SJCRH30 (cell line): ENCODE results near the gene AP5Z1. TPM values are rescaled to one million over a fixed set of nuclear protein-coding genes. Genes with fewer than 3 reads are reported as not detected.

ENCODE experiments used
- DNase-seq, 2 experiments: peaks; one replicate each; pipeline ENCODE4 v3.0.0-alpha.2; 2015 to 2020
- H3K27ac ChIP-seq: fragments of 250-450 bp; sonication (Bioruptor Pico); 2 replicates; pipeline ENCODE4 v1.5.1; 2020; ENCODE audit warnings: mild to moderate bottlenecking, moderate library complexity
- H3K27me3 ChIP-seq: fragments of 250-450 bp; sonication (Bioruptor Pico); 2 replicates; pipeline ENCODE4 v1.5.1; 2020; ENCODE audit warnings: mild to moderate bottlenecking, moderate library complexity
- H3K36me3 ChIP-seq: fragments of 250-450 bp; sonication (Bioruptor Pico); 2 replicates; pipeline ENCODE4 v1.5.1; 2020; ENCODE audit warnings: mild to moderate bottlenecking, moderate library complexity
- H3K4me1 ChIP-seq: fragments of 250-450 bp; sonication (Bioruptor Pico); 2 replicates; pipeline ENCODE4 v1.5.1; 2020; ENCODE audit warnings: mild to moderate bottlenecking, moderate library complexity
- H3K4me3 ChIP-seq: fragments of 250-450 bp; sonication (Bioruptor Pico); 2 replicates; pipeline ENCODE4 v1.5.1; 2020; ENCODE audit warnings: mild to moderate bottlenecking, moderate library complexity
- H3K9me3 ChIP-seq: fragments of 250-450 bp; sonication (Bioruptor Pico); replicated peaks from 2 replicates; pipeline ENCODE4 v1.5.1; 2020; ENCODE audit warnings: mild to moderate bottlenecking, moderate library complexity
- total RNA-seq: library from RNA; depleted of rRNA; stranded (reverse); fragments of >200 nt; shearing (Covaris generic); gene quantifications from 2 replicates; pipeline ENCODE4 v1.2.3, GENCODE V29; 2014; rRNA removed

AP5Z1 gene, protein sequence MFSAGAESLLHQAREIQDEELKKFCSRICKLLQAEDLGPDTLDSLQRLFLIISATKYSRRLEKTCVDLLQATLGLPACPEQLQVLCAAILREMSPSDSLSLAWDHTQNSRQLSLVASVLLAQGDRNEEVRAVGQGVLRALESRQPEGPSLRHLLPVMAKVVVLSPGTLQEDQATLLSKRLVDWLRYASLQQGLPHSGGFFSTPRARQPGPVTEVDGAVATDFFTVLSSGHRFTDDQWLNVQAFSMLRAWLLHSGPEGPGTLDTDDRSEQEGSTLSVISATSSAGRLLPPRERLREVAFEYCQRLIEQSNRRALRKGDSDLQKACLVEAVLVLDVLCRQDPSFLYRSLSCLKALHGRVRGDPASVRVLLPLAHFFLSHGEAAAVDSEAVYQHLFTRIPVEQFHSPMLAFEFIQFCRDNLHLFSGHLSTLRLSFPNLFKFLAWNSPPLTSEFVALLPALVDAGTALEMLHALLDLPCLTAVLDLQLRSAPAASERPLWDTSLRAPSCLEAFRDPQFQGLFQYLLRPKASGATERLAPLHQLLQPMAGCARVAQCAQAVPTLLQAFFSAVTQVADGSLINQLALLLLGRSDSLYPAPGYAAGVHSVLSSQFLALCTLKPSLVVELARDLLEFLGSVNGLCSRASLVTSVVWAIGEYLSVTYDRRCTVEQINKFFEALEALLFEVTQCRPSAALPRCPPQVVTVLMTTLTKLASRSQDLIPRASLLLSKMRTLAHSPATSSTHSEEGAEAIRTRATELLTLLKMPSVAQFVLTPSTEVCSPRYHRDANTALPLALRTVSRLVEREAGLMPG
- total RNA-seq, result 13.6 and 13.8 TPM in 2 replicates

DNA sequence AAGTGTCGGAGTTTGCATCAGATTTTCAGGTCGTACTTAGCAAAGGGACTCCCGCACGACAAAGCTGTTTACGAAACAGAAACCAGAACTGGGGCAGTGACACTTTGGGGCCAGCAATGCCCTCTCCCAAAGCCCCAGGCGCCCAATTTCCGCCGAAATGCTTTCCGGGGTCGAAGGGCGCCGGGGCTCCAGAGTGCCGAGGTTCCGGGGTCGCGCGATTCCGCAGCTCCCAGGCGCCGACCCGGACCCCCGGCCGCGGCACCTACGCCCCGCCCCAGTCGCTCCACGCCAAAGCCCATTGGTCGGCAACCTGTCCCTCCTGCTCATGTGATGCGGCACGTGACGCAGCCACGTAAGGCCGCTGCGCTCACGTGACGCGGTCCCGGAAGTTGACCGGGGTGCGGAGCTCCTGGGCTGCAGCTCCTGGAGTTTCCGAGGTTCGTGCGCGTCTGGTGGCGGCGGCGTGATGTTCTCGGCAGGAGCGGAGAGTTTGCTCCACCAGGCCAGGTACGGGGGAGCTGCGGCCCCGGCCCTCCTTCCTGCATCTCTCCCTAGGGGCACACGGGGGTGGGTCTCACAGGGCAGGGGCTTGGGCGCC is at the start of gene AP5Z1:
TSS of gene AP5Z1 (plus strand) at position 374 of the 598 bp plus-strand sequence. CDS start at position 467, 93 bp downstream.
- H3K9me3 ChIP-seq, result no peaks in the 10 kb centered on the region
- H3K27me3 ChIP-seq, result no peaks in the 10 kb centered on the region
- H3K36me3 ChIP-seq, result no peaks in the 10 kb centered on the region
- H3K27ac ChIP-seq, result peak within 1 kb of the TSS; percentile 75
- peak within 1 kb of the TSS; percentile 76 for H3K4me3 ChIP-seq
- peak; percentile 96 to 97 for DNase-seq
- H3K4me1 ChIP-seq, result peaks cover 6% of the 10 kb centered on the region; the same call in 1 of the 2 replicates

DNA sequence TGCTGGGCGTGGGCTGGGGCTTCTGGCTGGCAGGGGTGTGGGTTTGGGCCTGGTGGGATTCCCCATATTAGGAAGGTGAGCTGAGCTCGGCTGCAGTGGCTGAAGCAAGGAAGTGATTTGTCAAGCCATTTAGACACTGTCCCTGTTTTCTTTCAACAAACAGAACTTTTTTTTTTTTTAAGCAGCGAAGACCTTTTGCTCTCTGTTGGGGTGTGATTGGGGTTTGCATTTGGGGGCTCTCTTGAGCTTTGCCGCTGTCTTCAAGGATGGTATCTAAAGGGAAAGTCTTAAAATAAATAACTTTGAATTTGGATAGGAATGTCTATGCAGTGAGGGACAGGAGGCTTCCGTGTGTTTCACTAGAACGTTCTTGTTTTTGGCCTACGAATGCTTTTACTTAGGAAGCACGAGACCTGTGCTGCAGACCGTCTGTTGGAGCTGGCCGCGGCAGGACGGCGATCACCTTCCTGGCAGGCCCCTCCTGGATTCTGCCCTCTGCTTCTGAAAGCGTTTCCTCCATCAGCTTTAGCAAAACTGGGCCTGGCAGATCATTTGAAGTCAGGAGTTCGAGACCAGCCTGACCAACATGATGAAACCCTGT is 49.5 kb upstream of the AP5Z1 start:
- Histone ChIP-seq H3K27ac (peak overlapping the region; percentile 88), H3K4me1 (peaks cover 4% of the 10 kb centered on the region; the same call in 1 of the 2 replicates), H3K4me3 (peak overlapping the region; percentile 63), H3K27me3 (no peaks in the 10 kb centered on the region), H3K9me3 (no peaks in the 10 kb centered on the region), H3K36me3 (no peaks in the 10 kb centered on the region)
- DNase-seq, result no peak

DNA sequence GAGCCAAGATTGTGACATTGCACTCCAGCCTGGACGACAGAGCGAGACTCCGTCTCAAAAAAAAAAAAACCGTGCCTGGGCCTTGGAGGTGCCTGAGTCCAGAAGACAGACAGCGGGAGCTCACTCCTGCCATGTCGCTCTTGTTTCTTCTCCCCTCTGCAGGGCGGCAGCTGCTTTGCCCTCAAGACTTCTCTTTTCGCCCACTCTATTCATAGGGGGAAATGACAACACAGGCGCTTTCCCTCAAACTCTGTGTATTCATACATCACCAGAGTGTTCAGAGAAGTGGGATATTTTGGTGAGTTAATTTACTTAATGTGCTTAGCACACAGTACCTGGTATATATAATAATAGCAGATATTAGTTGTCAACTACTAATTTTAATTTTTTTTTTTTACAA is 48.9 kb upstream of the AP5Z1 start:
- Histone ChIP-seq H3K27ac (no peak overlapping the region), H3K36me3 (no peaks in the 10 kb centered on the region), H3K4me3 (no peak overlapping the region), H3K4me1 (peaks cover 4% of the 10 kb centered on the region; the same call in 1 of the 2 replicates), H3K27me3 (no peaks in the 10 kb centered on the region), H3K9me3 (no peaks in the 10 kb centered on the region)
- no peak for DNase-seq

DNA sequence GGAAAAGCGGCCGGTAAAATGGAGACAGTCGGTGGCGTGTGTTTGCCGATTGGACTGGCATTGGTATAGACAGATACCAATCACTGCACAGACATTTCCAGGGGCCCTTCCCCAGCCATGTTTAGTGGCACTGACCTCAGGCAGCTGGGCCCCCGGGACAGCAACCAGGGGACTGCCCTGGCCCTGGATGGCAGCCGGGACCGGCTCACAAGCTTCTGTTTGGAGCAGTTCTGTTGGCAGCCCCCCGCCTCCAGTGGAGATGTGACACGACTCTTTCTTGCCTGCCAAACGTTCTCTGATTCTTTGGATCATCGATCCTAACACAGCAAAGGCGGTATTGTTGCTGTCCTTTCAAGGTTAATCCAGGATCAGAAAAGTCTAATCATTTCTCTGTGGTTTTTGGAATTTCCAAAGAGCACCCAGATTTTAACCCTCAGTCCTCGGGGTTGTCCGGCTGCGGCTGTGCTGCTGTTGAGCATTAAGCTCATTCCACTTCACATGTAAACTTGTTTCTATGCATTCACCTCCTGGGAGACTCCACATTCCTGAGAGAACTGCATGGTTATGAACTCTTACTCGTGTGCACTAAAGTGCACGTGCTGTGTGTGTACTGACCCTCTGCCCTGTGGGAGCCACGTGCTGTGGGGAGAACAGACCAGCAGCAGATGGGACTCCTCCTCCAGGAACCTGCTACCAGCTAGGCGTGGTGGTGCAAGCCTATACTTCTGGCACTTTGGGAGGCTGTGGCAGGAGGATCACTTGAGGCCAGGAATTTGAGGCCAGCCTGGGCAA is 47.3 kb upstream of the AP5Z1 start:
- Histone ChIP-seq H3K27ac (no peak overlapping the region), H3K36me3 (no peaks in the 10 kb centered on the region), H3K27me3 (no peaks in the 10 kb centered on the region), H3K4me3 (no peak overlapping the region), H3K9me3 (no peaks in the 10 kb centered on the region), H3K4me1 (peaks cover 4% of the 10 kb centered on the region; the same call in 1 of the 2 replicates)
- DNase-seq, result no peak

DNA sequence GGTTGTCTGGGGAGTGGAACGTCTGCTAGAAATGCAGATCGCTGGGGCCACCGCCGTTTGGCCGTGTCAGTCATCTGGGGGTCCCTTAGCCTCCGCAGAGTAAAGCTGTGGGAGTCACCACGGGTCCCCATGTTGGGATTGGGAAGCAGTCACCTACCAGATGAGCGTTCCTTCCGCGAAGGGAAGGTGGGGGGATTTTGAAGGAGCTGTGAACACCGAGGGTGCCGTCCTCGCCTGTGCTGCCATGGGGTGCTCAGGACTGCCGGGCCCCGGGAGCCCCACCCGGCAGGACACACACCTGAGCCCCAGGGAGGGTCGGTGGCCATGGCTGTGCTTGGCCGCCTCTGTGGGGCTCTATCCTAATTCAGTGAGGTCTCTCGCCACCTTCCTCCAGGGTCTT is 46.2 kb upstream of the AP5Z1 start:
- no peaks in the 10 kb centered on the region for H3K36me3 ChIP-seq
- H3K27ac ChIP-seq, result no peak overlapping the region
- no peak overlapping the region for H3K4me3 ChIP-seq
- DNase-seq, result no peak
- no peaks in the 10 kb centered on the region for H3K9me3 ChIP-seq
- H3K27me3 ChIP-seq, result no peaks in the 10 kb centered on the region
- peaks cover 4% of the 10 kb centered on the region; the same call in 1 of the 2 replicates for H3K4me1 ChIP-seq

DNA sequence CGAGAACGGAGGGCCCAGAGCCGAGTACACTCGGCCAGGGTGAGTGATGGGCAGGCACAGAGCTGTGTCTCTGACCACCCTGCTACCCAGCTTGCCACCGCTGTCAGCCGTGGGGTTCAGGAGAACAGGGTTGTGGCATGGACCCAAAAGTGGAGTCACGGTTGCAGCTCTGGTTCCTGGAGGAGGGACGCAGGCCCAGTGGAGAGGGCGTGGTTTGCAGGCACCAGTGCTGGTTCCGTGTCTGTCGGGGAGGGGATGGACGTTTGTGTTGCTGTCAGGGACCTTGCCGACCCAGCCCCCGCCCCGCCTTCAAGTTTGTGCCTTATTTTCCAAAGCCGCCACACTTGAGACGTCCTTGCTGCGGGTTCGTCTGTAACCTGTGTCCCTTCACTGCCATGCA is 45.1 kb upstream of the AP5Z1 start:
- Histone ChIP-seq H3K27me3 (no peaks in the 10 kb centered on the region), H3K27ac (no peak overlapping the region), H3K4me3 (no peak overlapping the region), H3K36me3 (no peaks in the 10 kb centered on the region), H3K4me1 (peaks cover 4% of the 10 kb centered on the region; the same call in 1 of the 2 replicates), H3K9me3 (no peaks in the 10 kb centered on the region)
- DNase-seq, result no peak

DNA sequence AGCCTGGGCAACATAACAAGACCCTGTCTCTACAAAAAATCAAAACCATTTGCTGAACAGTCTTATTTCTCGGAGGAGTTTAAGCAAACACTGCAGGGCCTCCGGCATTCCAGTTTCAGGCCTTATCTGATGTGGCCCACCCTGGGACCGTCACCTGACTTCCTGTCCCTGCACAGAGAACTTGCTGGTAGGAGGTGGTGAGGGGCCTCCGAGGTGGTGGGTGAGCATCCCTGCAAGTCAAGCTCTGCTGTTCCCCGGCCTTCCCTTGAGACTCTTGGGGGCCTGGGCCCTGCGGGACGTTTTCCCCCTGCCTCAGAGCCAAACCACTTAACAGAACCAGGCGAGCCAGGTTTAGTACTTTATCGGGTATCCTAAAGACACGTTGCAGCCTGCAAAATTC is 44.5 kb upstream of the AP5Z1 start:
- no peak for DNase-seq
- Histone ChIP-seq H3K36me3 (no peaks in the 10 kb centered on the region), H3K4me1 (no peaks in the 10 kb centered on the region; the same call in 1 of the 2 replicates), H3K9me3 (no peaks in the 10 kb centered on the region), H3K27ac (no peak overlapping the region), H3K27me3 (no peaks in the 10 kb centered on the region), H3K4me3 (no peak overlapping the region)

DNA sequence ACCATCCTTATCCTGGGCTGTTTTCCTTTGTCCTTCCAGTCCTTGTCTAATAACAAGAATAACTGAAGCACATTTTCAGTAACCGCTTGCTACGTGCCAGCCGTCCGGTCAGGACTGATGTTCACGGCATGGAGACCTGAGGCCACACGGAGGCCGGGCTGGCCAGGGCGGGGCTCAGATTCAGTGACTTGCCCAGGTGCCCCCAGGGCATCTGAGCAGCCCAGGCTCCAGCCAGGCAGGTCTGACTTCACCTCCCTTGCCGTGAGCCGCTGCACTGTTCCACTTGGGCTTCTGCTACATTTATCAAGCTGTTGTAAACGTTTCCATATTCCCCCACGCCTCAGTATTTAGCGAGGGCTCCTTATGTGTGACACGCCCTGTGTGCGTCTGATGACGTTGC is 43.6 kb upstream of the AP5Z1 start:
- H3K36me3 ChIP-seq, result no peaks in the 10 kb centered on the region
- no peak overlapping the region for H3K4me3 ChIP-seq
- no peak for DNase-seq
- H3K27me3 ChIP-seq, result no peaks in the 10 kb centered on the region
- H3K9me3 ChIP-seq, result no peaks in the 10 kb centered on the region
- no peaks in the 10 kb centered on the region for H3K4me1 ChIP-seq
- no peak overlapping the region for H3K27ac ChIP-seq

DNA sequence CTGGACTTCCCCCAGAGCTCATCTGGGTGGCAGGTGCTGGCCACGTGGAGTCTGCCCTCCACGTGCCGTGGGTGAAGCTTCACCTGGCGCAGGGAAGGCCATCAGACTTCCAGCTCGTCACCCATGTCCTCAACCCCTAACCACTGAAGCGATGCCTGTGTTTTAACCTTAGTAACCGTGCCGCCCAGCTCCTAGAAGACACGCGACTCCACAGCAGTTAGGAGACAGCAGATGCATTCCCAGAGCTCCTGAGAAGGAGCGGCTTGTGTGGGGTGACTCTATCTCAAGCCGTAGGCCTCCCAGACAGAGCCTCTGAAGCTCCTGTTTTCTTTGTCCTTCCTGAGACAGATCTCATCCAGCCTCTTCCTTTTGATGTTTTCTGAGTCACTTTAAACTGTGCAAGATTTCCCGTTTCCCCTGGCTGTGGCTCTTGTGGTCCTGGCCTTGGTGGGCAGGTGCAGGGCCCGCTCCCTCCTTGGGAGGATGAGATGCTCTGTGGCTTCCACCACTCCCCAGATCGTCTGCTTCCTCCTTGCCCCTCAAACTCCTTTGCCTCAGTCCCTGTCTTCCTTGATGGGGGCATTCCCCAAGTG is 41.4 kb upstream of the AP5Z1 start:
- Histone ChIP-seq H3K27me3 (no peaks in the 10 kb centered on the region), H3K27ac (no peak overlapping the region), H3K4me1 (peaks cover 6% of the 10 kb centered on the region), H3K36me3 (no peaks in the 10 kb centered on the region), H3K4me3 (no peak overlapping the region), H3K9me3 (no peaks in the 10 kb centered on the region)
- no peak for DNase-seq

DNA sequence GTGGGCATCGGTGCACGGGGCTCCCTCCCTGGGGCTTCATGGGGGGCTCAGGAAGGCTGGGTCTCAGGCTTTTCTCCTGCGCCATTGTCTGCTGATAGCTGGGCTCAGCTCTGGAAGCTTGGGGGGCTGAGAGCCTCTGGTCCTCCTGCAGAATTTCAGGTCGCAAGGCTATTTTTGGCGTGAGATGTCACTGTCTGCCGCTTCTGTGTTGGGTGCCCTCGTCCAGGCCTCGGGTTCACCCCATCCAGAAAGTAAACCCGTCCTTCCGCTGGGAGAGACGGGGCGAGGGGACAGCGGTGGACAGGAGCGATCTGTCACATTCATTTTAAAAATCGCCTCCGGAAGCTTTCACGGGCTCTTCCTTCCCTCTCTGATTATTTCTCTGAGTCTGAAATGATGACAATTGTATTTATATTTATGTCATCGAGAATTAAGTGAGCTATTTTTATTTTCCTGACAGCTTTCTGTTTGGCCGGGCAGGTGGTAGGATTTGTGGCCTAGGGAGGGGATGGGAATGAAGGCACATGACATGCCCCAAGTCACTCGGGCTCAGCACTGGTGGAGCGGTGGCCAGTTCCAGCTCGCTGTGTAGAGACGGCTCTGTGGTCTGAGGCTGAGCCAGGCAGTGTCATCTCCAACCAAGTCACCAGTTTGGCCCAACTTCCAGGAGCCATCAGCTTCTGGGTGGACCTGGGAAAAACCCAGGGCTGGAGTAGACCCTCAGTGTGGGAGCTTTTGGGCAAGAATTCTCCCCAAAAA is 40.7 kb upstream of the AP5Z1 start:
- Histone ChIP-seq H3K4me3 (no peak overlapping the region), H3K4me1 (peaks cover 6% of the 10 kb centered on the region), H3K27me3 (no peaks in the 10 kb centered on the region), H3K27ac (no peak overlapping the region), H3K9me3 (no peaks in the 10 kb centered on the region), H3K36me3 (no peaks in the 10 kb centered on the region)
- no peak for DNase-seq

DNA sequence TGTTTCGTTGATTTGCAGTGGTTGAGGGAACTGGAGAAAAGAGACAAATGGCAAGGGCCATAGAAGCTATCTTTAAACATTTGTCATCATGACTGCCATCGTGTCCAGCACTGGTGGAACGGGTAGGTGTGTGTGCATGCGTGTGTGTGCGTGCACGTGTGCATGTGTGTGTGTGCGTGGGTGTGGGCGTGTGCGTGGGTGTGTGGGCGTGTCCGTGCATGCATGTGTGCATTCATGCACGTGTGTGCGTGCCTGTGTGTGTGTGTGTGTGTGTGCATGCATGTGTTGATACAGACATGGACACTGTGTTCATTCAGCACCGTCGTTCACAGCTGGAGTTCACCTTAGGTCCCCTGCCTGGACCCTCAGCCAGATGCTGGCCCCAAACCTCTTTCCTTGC is 38.1 kb upstream of the AP5Z1 start:
- Histone ChIP-seq H3K4me3 (no peak overlapping the region), H3K4me1 (peaks cover 6% of the 10 kb centered on the region), H3K9me3 (no peaks in the 10 kb centered on the region), H3K27me3 (no peaks in the 10 kb centered on the region), H3K36me3 (no peaks in the 10 kb centered on the region), H3K27ac (peak overlapping the region; percentile 94; the same call in 1 of the 2 replicates)
- no peak for DNase-seq

DNA sequence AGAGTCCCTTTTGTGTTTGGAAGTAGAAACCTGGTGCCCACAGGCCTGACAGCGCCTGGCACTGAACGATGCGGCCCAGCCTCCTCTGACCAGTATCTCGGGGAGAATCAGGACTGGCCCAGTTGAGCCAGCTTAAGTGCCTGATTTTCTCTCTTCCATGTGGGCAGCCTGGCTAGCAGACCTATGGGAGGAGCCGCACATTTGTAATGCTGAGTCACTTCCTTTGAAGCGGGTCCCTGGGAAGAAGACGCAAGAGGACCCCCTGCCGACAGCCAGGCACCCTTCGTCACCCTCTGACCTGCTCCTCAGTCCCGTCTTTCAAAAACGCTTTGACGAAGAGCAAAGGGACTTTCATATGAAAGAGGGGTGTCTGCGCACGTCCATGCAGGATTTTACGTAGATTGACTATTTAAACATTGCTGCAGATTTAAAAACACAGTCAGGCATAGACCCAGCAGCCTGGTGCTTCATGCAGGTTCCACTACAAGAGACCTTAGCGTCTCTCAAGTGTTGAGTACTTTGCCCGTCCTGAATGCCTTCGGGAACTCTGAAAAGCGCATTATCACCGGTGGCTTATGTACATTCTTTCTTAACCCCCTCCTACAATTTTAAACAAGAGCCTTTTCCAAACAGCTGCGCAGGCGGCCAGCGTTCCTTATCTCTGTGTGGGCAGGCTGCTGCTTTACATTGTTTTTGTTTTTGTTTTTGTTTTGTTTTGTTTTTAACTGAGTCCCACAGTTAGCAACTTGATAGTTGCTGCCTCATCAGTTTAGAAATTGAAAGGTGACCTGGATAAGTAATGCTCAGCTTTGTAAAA is 36.5 kb upstream of the AP5Z1 start:
- peak overlapping the region; percentile 38 for H3K4me3 ChIP-seq

More for the DNA sequence above, 36.5 kb upstream of the AP5Z1 start:
- peak overlapping the region; percentile 94 for H3K27ac ChIP-seq
- no peaks in the 10 kb centered on the region for H3K36me3 ChIP-seq
- peak; percentile 83 to 88 for DNase-seq
- no peaks in the 10 kb centered on the region for H3K27me3 ChIP-seq
- peaks cover 6% of the 10 kb centered on the region for H3K4me1 ChIP-seq
- no peaks in the 10 kb centered on the region for H3K9me3 ChIP-seq
